OCI-LY7 (cell line): ENCODE data around the gene PPM1H. TPM values are rescaled to one million over a fixed set of nuclear protein-coding genes. Genes with fewer than 3 reads are reported as not detected.

Experiments
- BruUV-seq: library from RNA; stranded (reverse); fragments of 400-500 nt; replicated peaks from 2 replicates; lab custom pipeline; 2021; lab: Mats Ljungman, UMichigan
- CTCF ChIA-PET: fragments of 300-600 bp; sonication (Branson Sonifier 250); formaldehyde crosslinking; loops from one replicate; lab custom pipeline; 2022; ENCODE audit warnings: antibody characterized with exemption; ENCODE audit not compliant: unreplicated experiment; lab: Charles Lee
- POLR2A ChIA-PET: fragments of 300-600 bp; sonication (Branson Sonifier 250); formaldehyde crosslinking; loops from one replicate; lab custom pipeline; 2022; ENCODE audit warnings: antibody characterized with exemption; lab: Charles Lee
- DNase-seq: peaks from one replicate; pipeline ENCODE4 v3.0.0-alpha.2; 2015; ENCODE audit warnings: low spot score
- H2AFZ ChIP-seq: fragments of 200-600 bp; sonication (generic), shearing (Covaris generic); 2 replicates; pipeline ENCODE4 v1.6.1; 2014; ENCODE audit warnings: mild to moderate bottlenecking, antibody characterized with exemption, low read length, moderate library complexity
- H3K27ac ChIP-seq: fragments of 200-600 bp; sonication (generic); 2 replicates; pipeline ENCODE4 v1.5.1; 2014; ENCODE audit warnings: mixed run types, low read depth, mild to moderate bottlenecking, moderate library complexity, low read length, inconsistent platforms; ENCODE audit not compliant: poor library complexity, severe bottlenecking
- H3K36me3 ChIP-seq: fragments of 200-600 bp; sonication (generic); 2 replicates; pipeline ENCODE4 v1.6.1; 2014; ENCODE audit warnings: mild to moderate bottlenecking, antibody characterized with exemption, low read length, moderate library complexity, mixed read lengths; ENCODE audit not compliant: insufficient read depth
- H3K4me1 ChIP-seq: fragments of 200-600 bp; sonication (generic); 2 replicates; pipeline ENCODE4 v1.5.1; 2014; ENCODE audit warnings: mild to moderate bottlenecking, low read length; ENCODE audit not compliant: insufficient read depth, poor library complexity, severe bottlenecking
- H3K4me2 ChIP-seq: fragments of 200-600 bp; sonication (generic); 2 replicates; pipeline ENCODE4 v1.6.1; 2014; ENCODE audit warnings: mild to moderate bottlenecking, low read length
- H3K4me3 ChIP-seq: fragments of 200-600 bp; sonication (generic); 2 replicates; pipeline ENCODE4 v1.5.1; 2014; ENCODE audit warnings: mild to moderate bottlenecking, low read depth, low read length; ENCODE audit not compliant: poor library complexity, severe bottlenecking
- H3K79me2 ChIP-seq: fragments of 200-600 bp; sonication (generic); 2 replicates; pipeline ENCODE4 v1.6.1; 2016; ENCODE audit warnings: low read depth, mild to moderate bottlenecking, low read length, moderate library complexity, mixed read lengths; ENCODE audit not compliant: insufficient read depth
- H3K9me2 ChIP-seq: fragments of 200-600 bp; sonication (generic); 2 replicates; pipeline ENCODE4 v1.6.1; 2016; ENCODE audit warnings: mild to moderate bottlenecking, low read length, mixed read lengths; ENCODE audit not compliant: insufficient read depth
- H3K9me3 ChIP-seq: fragments of 200-600 bp; sonication (generic); 2 replicates; pipeline ENCODE4 v1.6.1; 2014; ENCODE audit warnings: mild to moderate bottlenecking, mixed run types, low read length, mixed read lengths
- H4K20me1 ChIP-seq: fragments of 200-600 bp; sonication (generic); 2 replicates; pipeline ENCODE4 v1.6.1; 2014; ENCODE audit warnings: mild to moderate bottlenecking, antibody characterized with exemption, low read length, moderate library complexity, mixed read lengths; ENCODE audit not compliant: insufficient read depth
- CTCF ChIP-seq: fragments of 200-600 bp; sonication (generic); conservative IDR thresholded peaks from 2 replicates; pipeline ENCODE4 v1.5.1; 2014; ENCODE audit warnings: mild to moderate bottlenecking, antibody characterized with exemption, low read length, moderate library complexity, mixed read lengths
- EZH2phosphoT487 ChIP-seq: fragments of 200-600 bp; sonication (generic); IDR thresholded peaks from 2 replicates; pipeline ENCODE4 v1.6.1; 2018; ENCODE audit warnings: low read depth, borderline replicate concordance, mild to moderate bottlenecking, mixed run types, antibody characterized with exemption, low read length, moderate library complexity, mixed read lengths
- intact Hi-C: fragments of 100-400 bp; cut with micrococcal nuclease; formaldehyde crosslinking; loops from one replicate; pipeline ENCODE4 v1.10.0; 2022; ENCODE audit not compliant: unreplicated experiment
- total RNA-seq, 2 experiments: library from RNA; depleted of rRNA in 1 of 2; stranded (reverse); fragments of >200 nt in 1 of 2; shearing (Covaris generic) in 1 of 2; gene quantifications; 2 replicates each; pipeline ENCODE4 v1.2.3, GENCODE V29; 2014 to 2022

Gene PPM1H
- total RNA-seq, 2 experiments from 2014 or later, result 2.0 to 3.4 TPM

GRCh38 chr12:62846491-62846890 lies 88.5 kb downstream of the PPM1H start:
- Histone ChIP-seq H3K27ac (no peak overlapping the region), H3K79me2 (no peaks in the 10 kb centered on the region), H3K36me3 (no peaks in the 10 kb centered on the region), H2AFZ (no peak overlapping the region), H3K4me2 (no peak overlapping the region), H3K9me2 (no peaks in the 10 kb centered on the region), H3K9me3 (no peaks in the 10 kb centered on the region), H3K4me1 (no peaks in the 10 kb centered on the region), H4K20me1 (no peaks in the 10 kb centered on the region), H3K4me3 (no peak overlapping the region)
- TF ChIP-seq CTCF (no peak), EZH2phosphoT487 (no peak)
- POLR2A ChIA-PET, result interaction anchor here (0.6 kb wide), 1 partner anchor 465 kb away, joined by 3 read pairs; no protein-coding TSS in a partner anchor
- CTCF ChIA-PET, result no interaction called here
- DNase-seq, result no peak
- intact Hi-C loops, result no loop called here
- no TSS peak for BruUV-seq

- Histone ChIP-seq H3K9me3 (no peaks in the 10 kb centered on the region), H3K4me1 (no peaks in the 10 kb centered on the region), H3K36me3 (no peaks in the 10 kb centered on the region), H4K20me1 (no peaks in the 10 kb centered on the region), H3K4me3 (no peak overlapping the region), H3K4me2 (no peak overlapping the region), H2AFZ (no peak overlapping the region), H3K27ac (no peak overlapping the region), H3K79me2 (no peaks in the 10 kb centered on the region), H3K9me2 (no peaks in the 10 kb centered on the region)
- intact Hi-C loops, result no loop called here
- TF ChIP-seq EZH2phosphoT487 (no peak), CTCF (no peak)
- no peak for DNase-seq
- BruUV-seq, result no TSS peak
- POLR2A ChIA-PET, result no interaction called here
- CTCF ChIA-PET, result no interaction called here
Observed at GRCh38 chr12:62844915-62845314, 90.0 kb downstream of the PPM1H start.

GRCh38 chr12:62843716-62844115 lies 91.2 kb downstream of the PPM1H start:
- TF ChIP-seq EZH2phosphoT487, result no peak
- no peak for TF ChIP-seq CTCF
- no peak overlapping the region for H3K4me2 ChIP-seq
- H4K20me1 ChIP-seq, result no peaks in the 10 kb centered on the region
- CTCF ChIA-PET, result no interaction called here
- no peaks in the 10 kb centered on the region for H3K9me3 ChIP-seq
- no peaks in the 10 kb centered on the region for H3K9me2 ChIP-seq
- POLR2A ChIA-PET, result interaction anchor here (0.6 kb wide), 2 partner anchors 18 to 50 kb away, joined by 5 to 7 read pairs; no protein-coding TSS in a partner anchor
- no peaks in the 10 kb centered on the region for H3K4me1 ChIP-seq
- no peak overlapping the region for H2AFZ ChIP-seq
- H3K27ac ChIP-seq, result no peak overlapping the region
- intact Hi-C loops, result no loop called here
- H3K4me3 ChIP-seq, result no peak overlapping the region
- no peaks in the 10 kb centered on the region for H3K36me3 ChIP-seq
- no peaks in the 10 kb centered on the region for H3K79me2 ChIP-seq
- DNase-seq, result no peak
- BruUV-seq, result no TSS peak
